Bronchial epithelial cell (primary cell): ENCODE data around the gene FARP1. TPM values are rescaled to one million over a fixed set of nuclear protein-coding genes. Genes with fewer than 3 reads are reported as not detected.

ENCODE experiments used
- DNase-seq: peaks from one replicate; pipeline ENCODE4 v3.0.0-alpha.2; 2010; ENCODE audit warnings: low read depth
- FAIRE-seq: peaks from 2 replicates; lab custom pipeline; 2011; peaks lifted over from hg19 to GRCh38; lab: Jason Lieb, UNC
- H3K27me3 ChIP-seq: 2 replicates; pipeline ENCODE4 v1.5.1; 2011; ENCODE audit warnings: low read length; ENCODE audit not compliant: control insufficient read depth, insufficient read depth
- H3K36me3 ChIP-seq: 2 replicates; pipeline ENCODE4 v1.5.1; 2011; ENCODE audit warnings: low read length; ENCODE audit not compliant: control insufficient read depth, insufficient read depth
- H3K4me3 ChIP-seq: 2 replicates; pipeline ENCODE4 v1.5.1; 2011; ENCODE audit warnings: mild to moderate bottlenecking, low read depth, low read length, control low read depth
- CTCF ChIP-seq: IDR thresholded peaks from 2 replicates; pipeline ENCODE4 v1.5.1; 2011; ENCODE audit warnings: mild to moderate bottlenecking, moderate library complexity, low read length, control low read depth, inconsistent platforms; ENCODE audit not compliant: insufficient read depth, severe bottlenecking
- total RNA-seq: library from RNA; depleted of rRNA; stranded (reverse); fragments of >200 nt; gene quantifications from 2 replicates; pipeline ENCODE4 v1.2.1, GENCODE V29; 2014

The FARP1 gene
- total RNA-seq, 1 donor from 2014 or later: 11.1 TPM

GRCh38 chr13:98099627-98100026, 43.3 kb upstream of the FARP1 start:
- no peak for TF ChIP-seq CTCF
- FAIRE-seq (no peak), DNase-seq (no peak)
- Histone ChIP-seq H3K27me3 (no peaks in the 10 kb centered on the region), H3K36me3 (no peaks in the 10 kb centered on the region), H3K4me3 (no peak overlapping the region)

- DNase-seq (no peak), FAIRE-seq (no peak)
- Histone ChIP-seq H3K4me3 (no peak overlapping the region), H3K36me3 (no peaks in the 10 kb centered on the region), H3K27me3 (no peaks in the 10 kb centered on the region)
- no peak for TF ChIP-seq CTCF
Observed at GRCh38 chr13:98100481-98100880, 42.4 kb upstream of the FARP1 start.

GRCh38 chr13:98103531-98103930, 39.4 kb upstream of the FARP1 start:
- no peak for DNase-seq
- TF ChIP-seq CTCF: no peak
- Histone ChIP-seq H3K4me3 (no peak overlapping the region), H3K36me3 (no peaks in the 10 kb centered on the region), H3K27me3 (no peaks in the 10 kb centered on the region)
- FAIRE-seq: no peak

GRCh38 chr13:98103942-98104880, 38.7 kb upstream of the FARP1 start:
- TF ChIP-seq CTCF: no peak
- FAIRE-seq: no peak
- DNase-seq: peak; percentile 16
- H3K27me3 ChIP-seq: no peaks in the 10 kb centered on the region
- no peak overlapping the region for H3K4me3 ChIP-seq
- no peaks in the 10 kb centered on the region for H3K36me3 ChIP-seq

GRCh38 chr13:98105929-98106336, 37.0 kb upstream of the FARP1 start:
- Histone ChIP-seq H3K4me3 (no peak overlapping the region), H3K36me3 (no peaks in the 10 kb centered on the region), H3K27me3 (no peaks in the 10 kb centered on the region)
- DNase-seq (no peak), FAIRE-seq (no peak)
- no peak for TF ChIP-seq CTCF
